Hypothalamus (tissue), 51 donors: ENCODE data around the gene HOOK2.

Experiments
- DNase-seq, 51 donors: peaks; one replicate each; lab custom pipeline; 2025; lab: John Stamatoyannopoulos, UW

Gene HOOK2

DNA sequence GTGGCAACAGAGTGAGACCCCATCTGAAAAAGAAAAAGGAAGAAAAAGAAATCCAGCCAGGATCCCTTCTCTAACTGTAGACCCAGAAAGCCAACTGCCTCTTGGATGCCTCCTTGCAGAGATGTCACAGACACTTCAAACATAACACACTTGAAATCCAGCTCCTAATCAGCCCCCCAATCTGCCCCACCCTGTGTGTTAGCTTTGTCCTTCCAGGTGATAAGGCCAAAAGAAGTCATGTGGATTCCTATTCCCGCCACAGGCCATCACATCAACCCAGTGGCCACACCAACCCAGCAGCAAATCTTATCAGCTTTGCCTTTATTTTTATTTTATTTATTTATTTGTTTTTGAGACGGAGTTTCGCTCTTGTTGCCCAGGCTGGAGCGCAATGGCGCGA is 15.7 kb downstream of the HOOK2 start:
- no peak for DNase-seq

DNA sequence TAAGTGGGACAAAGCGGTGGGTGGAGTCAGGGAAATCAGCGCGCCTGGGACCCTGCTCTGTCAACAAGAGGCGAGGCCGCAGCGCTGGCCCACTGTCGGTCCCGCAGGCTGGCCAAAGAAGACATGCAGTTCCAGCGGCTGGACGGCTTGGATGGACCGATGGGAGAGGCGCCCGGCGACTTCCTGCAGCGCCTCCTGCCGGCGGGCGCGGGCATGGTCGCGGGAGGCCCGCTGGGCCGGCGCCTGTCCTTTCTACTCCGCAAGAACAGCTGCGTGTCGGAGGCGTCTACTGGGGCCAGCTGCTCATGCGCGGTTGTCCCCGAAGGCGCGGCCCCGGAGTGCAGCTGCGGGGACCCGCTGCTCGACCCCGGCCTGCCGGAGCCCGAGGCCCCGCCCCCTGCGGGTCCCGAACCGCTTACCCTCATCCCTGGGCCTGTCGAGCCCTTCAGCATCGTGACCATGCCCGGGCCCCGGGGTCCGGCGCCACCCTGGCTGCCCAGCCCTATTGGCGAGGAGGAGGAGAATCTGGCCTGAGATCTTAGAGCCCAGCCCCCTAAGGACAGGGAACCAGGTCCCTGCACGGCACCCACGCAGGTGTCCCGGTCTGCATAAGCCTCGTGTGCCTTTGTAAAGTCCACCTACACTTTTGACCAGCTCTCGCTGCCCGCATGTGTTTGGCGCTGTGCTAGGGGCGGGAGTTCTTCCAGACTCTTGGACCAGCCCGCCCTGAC is 17.6 kb downstream of the HOOK2 start:
- peak in 42 of 51 donors; percentile 4 to 75 (median 38) for DNase-seq

DNA sequence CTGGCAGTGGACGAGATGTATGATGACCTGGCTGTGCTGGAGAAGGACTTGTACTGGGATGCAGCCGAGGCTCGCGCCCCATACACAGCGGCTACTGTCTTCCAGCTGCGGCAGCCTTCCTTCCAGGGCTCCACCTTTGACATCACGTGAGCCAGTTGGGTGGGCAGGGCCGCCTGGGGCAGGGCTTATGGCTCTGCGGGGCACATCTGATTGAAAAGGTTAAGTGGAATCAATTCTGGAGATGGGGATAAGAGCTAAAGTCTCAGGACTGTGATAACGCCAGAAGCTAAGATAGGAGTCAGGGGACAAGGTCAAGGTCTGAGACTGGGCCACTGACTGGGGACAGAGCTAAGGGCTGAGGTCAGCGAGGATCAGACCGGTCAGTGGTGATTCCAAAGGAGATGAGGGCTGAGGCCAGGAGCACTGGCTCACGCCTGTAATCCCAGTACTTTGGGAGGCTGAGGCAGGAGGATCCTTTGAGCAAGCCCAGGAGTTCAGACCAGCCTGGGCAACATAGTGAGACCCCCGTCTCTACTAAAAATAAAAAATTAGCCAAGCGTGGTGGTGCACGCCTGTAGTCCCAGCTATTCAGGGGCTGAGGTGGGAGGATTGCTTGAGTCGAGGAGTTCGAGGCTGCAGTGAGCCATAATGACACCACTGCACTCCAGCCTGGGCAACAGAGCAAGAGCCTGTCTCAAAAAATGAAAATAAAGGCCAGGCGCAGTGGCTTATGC is 19.0 kb downstream of the HOOK2 start:
- no peak for DNase-seq

DNA sequence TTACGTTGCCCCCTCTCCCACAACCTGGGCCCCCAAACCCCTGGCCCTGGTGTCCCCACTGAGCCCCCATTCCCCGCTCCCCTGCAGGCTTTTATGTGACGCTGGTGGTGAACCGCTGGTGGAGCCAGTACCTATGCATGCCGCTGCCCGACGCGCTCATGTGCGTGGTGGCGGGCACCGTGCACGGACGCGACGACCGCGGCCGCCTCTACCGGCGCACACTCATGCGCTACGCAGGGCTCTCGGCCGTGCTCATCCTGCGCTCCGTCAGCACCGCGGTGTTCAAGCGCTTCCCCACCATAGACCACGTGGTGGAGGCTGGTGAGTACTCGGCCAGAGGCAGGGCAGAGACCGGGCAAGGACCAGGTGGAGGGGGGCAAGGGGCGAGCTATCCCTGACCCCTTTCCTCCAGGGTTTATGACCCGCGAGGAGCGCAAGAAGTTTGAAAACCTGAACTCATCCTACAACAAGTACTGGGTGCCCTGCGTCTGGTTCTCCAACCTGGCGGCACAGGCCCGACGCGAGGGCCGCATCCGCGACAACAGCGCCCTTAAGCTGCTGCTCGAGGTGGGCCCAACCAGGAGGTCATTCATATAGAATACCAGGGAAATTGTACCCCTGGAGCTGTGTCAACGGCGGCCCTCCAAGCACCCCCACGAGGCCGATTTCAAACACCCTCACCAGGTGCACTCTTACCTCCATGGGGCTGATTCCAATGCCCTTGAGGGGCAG is 20.7 kb downstream of the HOOK2 start:
- no peak for DNase-seq

DNA sequence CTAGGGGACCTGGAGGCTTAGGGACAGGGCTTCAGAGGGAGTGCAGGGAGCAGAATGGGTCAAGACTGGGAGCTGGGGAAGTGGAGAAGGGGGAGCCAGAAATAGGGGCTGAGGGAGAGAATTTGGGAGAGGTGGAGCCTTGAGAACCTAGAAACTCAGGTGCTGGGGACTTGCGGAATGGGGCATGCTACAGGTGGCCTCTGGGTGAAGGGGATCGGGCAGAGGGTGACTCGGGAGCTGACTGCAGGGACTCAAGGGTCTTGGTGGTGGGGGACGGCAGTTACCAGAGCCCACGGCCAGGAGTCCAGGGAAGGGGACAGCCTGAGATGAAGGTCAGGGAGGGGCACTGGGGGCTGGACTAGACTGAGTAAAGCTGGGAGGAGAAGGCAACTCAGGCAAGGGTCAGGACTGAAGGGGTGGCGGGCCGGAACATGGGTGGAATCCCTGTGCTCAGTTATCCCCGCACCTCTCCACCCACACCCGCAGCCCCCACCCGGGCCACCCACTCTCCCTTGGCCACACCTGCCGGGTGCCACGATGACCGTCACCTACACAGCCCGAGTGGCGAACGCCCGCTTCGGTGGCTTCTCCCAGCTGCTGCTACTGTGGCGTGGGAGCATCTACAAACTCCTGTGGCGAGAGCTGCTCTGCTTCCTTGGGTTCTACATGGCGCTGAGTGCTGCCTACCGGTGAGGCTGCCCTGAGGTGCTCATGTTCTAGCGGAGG is 23.1 kb downstream of the HOOK2 start:
- no peak for DNase-seq

DNA sequence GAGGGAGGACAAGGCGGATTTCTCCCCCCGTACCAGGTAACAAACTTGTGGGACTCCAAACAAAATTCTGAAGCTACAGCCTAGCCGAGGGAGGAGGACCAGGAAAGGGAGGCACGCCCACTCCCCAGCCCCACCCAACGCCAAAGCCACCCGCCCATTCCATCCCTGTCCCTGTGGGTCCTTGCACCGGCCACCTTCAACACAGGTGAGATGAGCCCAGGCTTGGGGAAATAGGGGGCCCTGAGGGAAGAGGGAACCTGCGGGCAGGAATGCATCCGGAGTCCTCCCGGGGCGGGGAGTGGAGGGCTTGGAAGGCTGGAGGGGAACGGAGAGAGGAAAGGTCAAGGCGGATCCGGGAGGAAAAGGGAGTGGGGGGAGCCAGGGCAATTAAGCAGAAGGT is 23.7 kb downstream of the HOOK2 start, which contains the start of gene BEST2:
TSS of gene BEST2 (plus strand) at position 157 of the 400 bp plus-strand sequence. CDS start 802 bp downstream, outside the sequence.
- no peak for DNase-seq

DNA sequence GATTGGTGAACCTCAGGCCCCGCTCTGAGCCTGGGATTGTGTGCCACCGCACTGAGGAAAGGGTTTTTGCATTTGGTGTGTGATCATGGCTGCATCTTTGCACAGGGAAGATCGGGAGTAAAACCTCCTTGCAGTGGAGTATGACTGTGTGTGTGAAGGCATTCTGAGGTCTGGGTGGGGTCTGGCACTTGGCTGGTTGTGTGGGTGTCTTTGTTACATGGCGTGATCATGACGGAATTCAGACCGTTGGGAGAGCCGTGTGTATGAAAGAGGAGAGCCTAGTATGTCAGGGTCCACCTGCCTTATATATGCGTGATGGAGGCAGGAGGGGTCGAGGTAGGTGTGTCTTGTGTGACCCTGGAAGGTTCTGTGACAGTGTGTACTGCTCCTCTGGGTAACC is 24.5 kb downstream of the HOOK2 start:
- no peak for DNase-seq

DNA sequence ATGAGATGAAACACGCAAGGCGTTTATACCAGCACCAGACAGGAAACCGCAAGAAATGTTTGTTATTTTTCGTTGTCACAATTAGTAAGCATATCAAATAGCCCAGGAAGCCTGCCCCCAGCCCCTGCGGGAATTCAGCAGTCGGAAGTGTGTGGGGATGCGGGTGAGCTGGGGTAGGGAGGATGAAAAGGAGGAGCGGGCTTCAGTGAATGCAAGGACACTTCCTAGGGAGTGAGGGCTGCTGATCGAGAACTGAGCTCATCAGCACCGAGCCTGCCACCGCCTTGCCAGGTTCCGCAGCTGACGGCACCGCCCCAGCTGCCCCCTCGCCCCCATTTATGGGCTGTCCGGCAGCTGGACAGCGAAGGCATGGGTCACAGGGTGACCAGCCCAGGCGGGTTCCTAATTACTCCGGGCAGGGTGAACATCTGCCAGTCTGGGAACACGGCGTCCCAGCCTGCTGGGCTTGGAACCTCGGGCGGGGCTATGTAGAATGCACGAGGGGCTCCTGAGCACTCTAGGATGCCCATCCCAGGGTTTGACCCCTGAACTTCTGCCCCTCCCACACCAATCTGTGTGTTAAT is 25.3 kb downstream of the HOOK2 start:
- no peak for DNase-seq

DNA sequence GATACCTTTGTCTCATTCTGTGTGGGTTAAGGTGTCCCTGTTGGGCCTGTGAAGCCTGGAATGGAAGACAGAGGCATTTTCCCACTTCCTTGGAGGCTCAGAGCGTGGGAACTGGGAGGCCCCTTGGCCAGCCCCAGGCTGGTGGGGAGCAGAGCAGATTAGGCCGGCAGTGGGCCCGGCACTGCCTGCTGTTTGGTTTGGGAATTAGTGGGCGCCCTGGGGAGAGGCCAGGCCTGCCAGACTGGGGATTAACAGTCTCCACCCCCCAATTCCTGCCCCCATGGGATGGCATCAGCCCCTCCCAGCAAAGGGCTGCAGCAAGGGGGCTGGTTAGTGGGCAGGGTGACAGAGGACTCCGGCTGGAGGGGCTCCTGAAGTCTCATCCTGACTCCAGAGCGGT is 26.9 kb downstream of the HOOK2 start:
- DNase-seq, result no peak

DNA sequence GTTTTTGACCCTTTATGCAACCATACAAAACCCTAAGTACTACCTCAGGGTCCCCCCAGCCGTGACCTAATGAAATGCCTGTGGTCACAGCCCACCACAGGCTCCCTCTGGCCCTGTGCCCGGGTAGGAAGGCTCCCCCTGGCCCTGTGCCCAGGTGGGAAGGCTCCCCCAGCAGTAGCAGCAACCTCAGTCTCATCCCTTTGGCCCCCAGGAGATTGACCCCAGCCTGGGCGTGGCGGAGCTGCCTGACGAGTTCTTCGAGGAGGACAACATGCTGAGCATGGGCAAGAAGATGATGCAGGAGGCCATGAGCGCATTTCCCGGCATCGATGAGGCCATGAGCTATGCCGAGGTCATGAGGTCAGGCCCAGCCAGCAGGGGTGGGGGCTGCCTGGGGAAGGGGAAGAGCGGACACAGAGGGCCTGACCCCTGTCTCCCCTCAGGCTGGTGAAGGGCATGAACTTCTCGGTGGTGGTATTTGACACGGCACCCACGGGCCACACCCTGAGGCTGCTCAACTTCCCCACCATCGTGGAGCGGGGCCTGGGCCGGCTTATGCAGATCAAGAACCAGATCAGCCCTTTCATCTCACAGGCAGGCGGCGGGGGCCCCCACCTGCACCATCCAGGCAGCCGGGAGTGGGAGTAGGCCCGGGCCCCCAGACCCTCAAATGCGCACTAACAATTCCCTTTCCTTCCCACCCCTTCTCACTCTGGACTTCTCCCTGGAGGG is 30.0 kb downstream of the HOOK2 start:
- DNase-seq, result no peak

DNA sequence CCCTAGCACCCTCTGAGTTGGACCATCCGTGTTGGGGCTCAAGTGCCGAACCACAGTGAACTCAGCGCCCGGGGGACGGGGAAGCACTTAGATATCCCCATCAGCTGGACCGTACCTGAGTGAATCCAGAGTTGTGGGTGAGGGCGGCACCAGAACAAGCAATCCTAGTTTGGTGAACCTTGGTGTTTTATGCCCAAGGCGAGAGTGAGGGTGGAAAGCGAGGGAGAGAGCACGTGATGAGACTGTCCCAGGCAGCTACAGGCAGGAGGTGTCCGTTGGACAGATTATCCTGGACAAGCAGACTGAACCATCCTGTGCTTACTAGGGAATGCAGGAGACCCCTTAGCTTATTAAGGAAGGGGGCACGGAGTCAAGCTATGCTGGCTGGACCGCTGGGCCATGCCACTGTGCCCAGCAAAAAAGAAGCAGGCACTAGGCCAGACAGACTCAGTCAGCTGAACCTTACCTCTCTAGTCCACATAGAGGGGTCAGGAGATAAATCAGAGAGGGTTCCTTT is 37.5 kb downstream of the HOOK2 start:
- no peak for DNase-seq

DNA sequence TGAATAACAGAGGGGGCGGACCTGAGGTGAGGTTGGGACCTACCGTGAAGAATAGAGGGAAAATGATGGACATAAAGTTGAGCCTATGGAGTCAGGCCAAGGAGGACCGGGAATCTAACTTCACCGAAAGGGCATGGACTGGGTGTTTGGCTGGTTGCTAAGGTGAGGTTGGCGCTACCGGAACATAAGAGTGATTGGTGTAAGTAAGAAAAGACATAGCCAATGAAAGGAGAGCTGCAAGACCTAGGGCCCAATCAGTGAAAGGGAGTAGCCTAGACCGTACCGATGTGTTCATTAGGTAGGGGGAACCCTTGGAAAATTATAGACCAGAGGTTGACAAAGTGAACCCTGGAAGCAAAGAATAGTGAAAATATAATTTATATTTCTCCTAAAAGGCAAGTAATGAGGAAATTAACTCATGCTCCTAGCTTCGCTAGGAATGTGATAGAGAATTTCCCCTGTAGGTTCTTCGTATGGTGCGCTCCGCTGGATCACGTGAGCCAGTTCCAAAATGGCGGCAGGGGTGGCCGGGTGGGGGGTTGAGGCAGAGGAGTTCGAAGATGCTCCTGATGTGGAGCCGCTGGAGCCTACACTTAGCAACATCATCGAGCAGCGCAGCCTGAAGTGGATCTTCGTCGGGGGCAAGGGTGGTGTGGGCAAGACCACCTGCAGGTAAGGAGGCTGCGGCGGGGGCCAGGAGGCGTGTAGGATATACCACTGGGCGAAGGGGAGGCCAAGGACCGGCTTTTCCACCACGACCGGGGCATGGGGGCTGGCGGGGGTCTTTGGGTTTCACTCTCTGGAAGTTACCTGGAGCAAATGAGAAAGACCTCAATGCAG is 38.1 kb downstream of the HOOK2 start, which contains the start of gene GET3:
TSS of gene GET3 (plus strand) at position 503 of the 840 bp plus-strand sequence. CDS start at position 512, 9 bp downstream.
- peak in 50 of 51 donors; percentile 31 to 96 (median 84) for DNase-seq

DNA sequence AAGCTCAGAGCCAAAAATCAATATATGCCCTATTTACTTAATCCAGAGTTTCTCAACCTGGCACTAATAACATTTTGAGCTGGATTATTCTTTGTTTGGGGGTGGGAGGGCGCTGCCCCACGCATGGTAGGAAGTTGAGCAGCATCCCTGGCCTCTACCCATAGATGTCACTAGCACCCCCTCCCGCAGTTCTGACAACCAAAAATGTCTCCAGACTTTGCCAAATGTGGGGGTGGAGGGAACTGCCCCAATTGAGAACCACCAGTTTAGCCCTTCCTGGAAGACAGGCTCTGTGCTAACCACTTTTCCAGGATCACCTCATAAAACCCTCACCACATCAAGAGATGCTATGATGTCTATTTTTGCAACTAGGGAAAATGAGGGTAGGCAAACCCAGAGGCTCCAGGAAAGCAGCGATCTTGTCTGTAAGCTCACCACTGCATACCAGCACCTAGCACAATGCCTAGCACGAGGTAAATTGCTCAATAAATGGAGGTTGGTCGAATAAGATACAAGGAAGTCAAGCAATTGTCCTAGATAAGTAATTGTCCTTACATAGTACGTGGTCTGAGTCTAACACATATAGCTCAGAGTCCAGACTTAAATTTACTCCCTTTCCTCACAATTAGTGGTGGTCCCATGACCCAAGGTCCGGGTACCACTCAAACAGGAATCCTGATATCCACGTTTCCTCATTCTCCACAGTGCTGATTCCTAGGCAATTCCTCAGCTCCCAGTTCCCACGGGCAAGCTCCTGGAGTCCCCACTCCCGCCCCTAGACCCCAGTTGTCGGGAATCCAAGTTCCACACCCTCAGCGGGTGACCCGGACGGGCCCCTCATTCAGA is 41.8 kb downstream of the HOOK2 start:
- peak in 3 of 51 donors; percentile 2 to 43 (median 3) for DNase-seq

DNA sequence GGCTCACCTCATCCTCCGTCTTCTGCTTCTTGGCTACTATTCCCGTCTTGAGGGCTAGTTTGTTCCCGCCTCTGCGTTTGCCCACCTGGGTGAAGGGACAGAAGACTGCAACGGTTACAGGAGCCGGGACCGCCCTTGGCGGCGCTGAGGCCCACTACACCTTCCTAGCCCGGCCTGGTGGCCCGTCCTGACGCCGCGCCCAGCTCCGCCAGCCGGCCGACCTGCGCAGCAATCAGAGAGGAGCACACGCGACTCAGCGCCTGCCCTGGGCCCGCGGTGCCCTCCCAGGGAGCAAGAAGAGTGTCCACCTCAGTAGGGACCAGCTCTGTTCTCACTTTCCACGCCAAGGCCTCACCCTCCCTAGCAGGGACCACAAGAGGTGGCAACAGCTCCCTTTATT is 44.0 kb downstream of the HOOK2 start:
- DNase-seq, result no peak

DNA sequence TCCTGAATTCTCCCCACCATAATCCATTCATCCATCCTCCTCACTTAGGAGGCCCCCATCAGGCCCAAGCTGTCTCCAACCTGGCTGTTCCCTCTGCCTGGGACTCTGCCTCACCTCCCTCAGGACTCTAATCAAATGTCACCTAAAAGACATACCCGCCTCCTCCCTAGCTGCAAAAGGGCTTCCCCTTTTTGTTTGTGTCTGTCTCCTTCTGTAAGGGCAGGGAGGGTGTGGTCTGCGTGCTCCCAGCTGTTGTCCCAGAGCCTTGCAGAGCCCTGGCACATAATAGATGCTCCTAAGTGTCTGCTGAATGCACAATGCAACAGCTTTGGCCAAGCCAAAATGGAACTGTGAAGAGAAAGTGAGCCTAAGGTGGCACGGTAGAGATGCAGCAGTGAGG is 45.3 kb downstream of the HOOK2 start:
- DNase-seq, result no peak

DNA sequence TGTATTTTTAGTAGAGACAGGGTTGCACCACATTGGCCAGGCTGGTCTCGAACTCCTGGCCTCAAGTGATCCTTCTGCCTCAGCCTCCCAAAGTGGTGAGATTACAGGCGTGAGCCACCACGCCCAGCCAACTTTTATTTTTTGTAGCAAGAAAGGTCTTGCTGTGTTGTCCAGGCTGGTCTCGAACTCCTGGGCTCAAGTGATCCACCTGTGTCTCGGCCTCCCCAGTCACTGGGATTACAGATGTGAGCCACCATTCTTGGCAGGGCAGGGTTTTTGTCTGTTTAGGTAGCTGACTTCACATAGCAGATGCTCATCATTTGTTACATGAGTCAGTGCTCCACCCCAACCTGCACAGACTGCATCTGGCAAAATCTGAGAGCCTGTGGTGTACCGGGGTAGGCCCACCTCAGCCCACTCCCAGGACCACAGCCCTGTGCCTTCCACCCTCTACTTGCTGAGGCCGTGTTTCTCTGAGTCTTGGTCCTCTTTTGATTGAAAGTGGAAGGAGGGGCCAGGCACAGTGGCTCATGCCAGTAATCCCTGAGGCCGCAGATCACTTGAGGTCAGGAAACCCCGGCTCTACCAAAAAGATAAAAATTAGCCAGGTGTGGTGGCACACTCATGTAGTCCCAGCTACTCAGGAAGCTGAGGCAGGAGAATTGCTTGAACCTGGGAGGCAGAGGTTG is 47.5 kb downstream of the HOOK2 start:
- no peak for DNase-seq

DNA sequence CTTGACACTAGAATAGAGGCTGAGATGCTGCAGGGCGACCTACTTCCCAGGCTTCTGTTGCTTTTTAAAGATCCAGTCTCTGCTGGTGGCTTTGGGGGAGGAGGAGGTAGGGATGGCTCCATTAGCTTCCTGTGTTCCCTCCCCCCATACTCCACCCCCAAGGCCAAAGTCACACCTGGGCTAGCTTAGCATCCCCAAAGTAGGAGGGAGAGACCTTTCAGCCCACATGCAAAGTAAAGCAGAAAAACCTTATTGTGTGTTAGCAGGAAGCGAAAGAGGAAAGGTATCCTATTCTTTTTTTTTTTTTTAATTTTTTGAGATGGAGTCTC is 48.4 kb downstream of the HOOK2 start:
- DNase-seq, result no peak
